ENCODE measurements around the gene MSMB.
"Not testable (repeated sequence)": the region's sequence is repeated elsewhere in the genome, so short reads cannot be mapped to it uniquely, and the experiment has no call there.

The MSMB gene

DNA sequence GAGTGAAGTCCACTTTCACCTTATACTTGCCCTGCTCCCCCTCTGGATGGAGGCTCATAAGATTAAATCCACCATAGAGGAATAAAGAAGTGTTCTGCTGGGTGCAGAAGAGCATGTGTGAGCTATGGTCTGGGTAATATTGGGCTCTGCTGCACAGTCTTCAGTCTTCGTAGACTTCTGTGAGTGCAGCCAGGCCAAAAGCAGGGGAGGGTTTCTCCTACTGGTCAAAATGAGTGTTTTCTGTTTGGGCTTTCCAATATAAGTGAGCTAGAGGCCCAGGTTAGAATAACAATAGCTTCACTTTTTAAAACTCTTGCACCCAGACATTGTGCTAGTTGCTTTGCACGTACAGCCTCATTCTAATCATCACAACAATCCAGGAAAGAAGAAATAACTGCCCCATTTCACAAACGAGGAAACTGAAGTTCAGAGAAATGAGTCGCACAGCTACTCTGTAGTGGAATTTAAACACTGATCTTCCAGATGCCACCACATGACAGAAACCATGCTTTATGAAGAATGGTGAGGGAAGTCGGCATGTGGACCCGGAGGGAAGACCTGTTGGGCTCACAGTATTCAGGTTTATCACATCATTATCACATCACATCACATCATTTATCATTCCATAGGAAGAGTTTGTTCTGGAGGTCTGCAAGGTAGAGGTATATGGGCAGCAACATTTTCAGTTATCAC lies 23.8 kb upstream of the MSMB start:
- no peak for DNase-seq

GRCh38 chr10:46068905-46069304 lies 22.8 kb upstream of the MSMB start:
- DNase-seq, result no peak

- no peak for DNase-seq
Observed at GRCh38 chr10:46068117-46068516, 22.0 kb upstream of the MSMB start.

DNA sequence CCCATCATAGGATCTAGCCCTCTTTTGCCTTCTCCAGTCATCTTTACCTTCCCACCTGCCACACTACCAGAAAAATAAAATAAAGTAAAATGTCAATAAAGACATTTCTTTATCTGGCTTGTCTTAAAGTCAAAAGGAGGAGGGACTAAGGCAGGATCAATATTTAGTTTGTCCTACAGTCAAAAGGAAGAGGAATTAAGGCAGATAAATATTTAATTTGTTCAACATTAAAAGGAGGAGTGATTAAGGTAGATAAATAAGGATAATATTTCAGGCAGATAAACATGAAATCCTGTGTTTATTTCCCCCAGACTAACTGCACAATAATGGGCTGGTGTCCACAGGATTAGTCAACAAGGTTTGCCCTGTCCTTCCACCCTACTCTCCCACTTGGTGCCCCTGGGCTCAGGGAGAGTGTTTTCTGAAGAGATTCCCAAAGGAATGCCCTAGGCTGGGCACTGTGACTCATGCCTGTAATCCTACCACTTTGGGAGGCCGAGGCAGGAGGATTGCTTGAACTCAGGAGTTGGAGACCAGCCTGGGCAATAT lies 18.3 kb upstream of the MSMB start:
- no peak for DNase-seq

- DNase-seq, result no peak
Observed at GRCh38 chr10:46062723-46063428, 16.8 kb upstream of the MSMB start.

- no peak for DNase-seq
Observed at GRCh38 chr10:46060706-46061105, 14.6 kb upstream of the MSMB start.

GRCh38 chr10:46057927-46058326 lies 11.9 kb upstream of the MSMB start:
- not testable (repeated sequence) for DNase-seq

- DNase-seq, result no peak
Observed at GRCh38 chr10:46057038-46057437, 11.0 kb upstream of the MSMB start.

- DNase-seq, result no peak
Observed at GRCh38 chr10:46055771-46056170, 9.7 kb upstream of the MSMB start.

DNA sequence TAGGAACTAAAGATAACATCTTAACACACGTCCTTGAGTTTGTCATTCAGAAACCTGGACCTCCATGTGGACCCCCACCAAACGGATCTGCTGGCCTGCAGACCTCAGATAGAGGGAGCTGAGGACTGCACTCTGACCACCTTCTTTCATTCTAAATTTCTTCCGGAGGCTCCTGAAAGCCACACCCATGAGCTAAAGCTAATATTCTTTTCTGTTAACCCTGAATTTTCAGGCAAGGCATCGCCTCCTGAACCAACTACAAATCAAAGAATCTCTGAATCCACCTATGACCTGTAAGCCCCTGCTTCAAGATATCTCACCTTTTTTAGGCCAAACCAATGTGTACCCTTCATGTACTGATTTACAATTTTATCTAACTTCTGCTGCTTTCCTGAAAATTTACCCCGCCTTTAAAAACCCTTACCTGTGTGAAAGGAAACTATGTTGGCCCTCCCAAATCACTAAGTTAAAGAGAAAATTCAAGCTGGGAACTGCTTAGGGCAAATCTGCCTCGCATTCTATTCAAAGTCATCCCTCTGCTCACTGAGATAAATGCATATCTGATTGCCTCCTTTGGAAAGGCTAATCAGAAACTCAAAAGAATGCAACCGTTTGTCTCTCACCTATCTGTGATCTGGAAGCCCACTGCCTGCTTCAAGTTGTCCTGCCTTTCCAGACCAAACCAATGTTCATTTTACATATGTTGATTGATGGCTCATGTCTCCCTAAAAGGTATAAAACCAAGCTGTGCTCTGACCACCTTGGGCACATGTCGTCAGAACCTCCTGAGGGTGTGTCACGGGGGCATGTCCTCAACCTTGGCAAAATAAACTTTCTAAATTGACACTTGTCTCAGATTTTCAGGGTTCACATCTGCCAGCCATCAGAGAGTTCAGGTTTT lies 7.7 kb upstream of the MSMB start:
- no peak for DNase-seq

DNA sequence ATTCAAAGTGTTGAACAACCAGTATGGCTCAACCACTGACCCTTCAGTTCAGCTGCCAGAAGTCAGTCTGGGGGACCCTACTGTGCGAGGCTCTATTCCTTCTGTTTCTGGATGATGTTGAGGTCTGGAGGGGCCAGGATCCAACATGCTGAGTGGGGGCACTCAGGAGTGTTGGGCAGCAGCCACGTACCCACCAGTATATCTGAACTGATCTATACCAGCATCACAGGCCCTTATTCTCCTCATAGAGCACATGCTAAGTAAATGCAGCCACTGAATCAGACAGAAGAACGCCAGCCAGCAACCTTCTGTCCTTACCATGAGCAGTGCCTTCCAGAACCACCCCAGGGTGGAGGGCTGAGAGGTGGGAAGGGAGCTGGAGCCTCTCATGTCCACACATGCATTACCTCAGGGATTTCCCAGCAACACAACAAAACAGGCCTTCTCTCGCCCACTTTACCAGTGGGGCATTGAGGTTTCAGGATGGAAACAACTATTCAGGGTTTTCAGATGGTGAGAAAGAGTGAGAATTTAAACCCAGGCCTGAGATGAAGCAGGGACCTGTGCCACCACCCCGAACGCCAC lies 6.8 kb upstream of the MSMB start:
- no peak for DNase-seq

DNA sequence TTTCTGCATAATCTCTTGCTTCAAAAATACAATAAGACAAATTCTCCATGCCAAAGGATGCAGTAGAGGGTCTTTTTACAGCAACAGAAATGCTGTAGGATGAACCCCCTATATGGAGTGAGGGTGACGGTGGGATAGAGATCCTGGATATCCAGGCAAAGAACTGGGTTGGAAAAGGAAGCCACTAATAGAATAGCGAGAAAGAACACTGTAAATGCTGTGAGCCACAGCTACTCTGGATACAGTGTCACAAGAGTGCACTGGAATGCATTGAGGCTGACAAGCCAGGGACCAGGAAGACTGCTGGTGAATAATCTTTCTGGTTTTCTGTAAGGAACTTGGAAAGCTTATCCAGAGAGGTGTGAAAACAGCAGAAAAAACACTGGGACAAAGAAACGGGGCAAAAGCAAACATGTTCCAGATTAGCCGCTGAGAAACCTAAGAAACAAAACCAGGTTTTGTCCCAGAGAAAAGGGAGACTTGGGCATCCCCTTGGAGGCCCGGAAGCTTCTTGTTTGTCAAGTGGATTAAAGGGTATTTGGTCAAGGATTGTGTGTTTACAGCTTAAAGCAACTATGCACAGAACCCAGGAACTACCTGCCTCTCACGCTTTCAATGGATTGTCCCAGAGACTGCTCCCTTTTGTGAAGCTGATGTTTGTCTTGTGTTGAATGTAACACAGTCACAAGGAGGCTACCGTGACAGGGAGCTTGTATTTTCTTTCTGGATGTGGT lies 6.2 kb upstream of the MSMB start:
- DNase-seq, result no peak

DNA sequence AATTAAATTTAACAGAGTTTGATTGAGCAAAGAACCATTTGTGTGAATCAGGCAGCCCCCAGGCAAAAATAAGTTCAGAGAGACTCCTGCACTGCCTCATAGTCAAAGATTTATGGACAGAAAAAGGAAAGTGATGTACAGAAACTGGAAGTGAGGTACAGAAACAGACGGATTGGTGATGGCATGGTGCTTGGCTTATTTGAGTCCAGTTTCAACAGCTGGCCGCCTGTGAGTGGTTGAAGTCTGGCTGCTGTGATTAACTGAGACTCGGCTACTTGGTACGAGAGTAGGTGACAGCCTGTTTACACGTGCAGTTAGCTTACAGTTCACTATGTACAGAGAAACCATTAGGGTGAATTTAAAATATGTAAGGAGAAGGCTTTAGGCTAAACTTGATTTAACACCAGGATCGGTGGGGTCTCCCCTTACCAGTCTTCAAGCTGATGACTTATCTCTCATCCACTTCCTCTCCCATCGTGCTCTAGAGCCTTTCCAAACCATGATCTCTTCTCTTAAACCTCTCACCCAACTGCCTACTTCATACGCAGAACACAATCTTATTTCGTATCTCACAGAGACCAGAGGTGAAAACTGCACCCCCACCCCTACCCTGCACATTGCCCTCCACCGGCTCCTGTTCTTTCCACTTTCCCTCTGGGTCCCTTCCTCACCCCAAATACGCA lies 5.0 kb upstream of the MSMB start:
- no peak for DNase-seq

- not testable (repeated sequence) for DNase-seq
Observed at GRCh38 chr10:46049497-46049831, 3.4 kb upstream of the MSMB start.

DNA sequence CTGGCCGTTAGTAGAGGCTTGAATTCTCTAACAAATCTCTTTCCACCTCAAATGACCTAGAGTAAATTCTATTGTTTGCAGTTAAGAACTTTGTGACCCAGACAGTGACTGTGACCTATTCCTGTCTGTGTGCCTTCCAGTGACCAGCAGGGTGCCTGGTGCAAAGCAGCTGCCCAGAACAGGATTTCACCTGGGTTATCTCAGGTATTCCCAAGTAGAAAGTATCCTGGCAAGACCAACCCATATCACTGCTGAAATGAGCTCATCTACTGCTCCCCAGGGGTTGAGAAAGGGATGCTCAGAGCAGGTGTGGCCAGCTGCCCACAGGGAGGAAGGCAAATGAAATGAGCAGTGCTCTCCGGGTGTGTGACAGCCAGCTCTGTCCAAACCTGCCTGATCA lies 2.1 kb upstream of the MSMB start:
- DNase-seq, result no peak

GRCh38 chr10:46042527-46042926 lies 3.5 kb downstream of the MSMB start:
- no peak for DNase-seq

GRCh38 chr10:46040004-46040403 lies 6.1 kb downstream of the MSMB start:
- DNase-seq, result no peak

DNA sequence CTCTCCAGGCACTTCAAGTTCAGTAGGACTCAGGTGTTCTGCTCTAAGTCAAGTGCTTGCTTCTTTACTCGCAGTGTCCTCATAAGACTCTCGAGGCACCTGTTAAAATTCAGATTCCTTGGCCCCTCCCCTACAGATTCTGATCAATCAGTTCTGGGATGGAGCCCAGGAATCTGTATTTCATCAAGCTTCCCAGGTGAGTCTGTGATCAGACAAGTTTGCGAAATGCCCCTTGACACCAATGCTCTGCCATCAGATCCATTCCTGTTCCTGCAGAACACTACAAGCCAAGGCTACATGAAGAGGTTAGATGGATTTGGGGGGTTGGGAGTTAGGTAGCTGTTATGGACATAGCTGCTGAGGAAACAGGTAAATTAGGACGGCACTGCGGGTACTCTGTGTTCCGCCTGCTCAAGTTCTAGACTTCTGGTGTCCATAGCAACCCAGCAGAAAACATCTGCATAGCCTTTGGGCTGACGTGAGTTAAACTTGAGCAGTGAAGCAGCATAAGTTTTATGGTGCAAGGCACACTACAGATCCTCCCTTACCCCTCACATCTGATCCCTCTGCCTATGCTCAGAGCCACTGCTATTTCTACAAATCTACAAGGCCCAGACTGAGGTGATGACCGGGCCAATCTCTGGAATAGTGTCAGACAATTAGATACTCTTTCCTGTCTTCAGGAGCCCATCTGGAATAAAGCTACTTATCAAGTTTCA lies 8.8 kb downstream of the MSMB start:
- DNase-seq, result no peak

GRCh38 chr10:46035923-46036849 lies 9.9 kb downstream of the MSMB start:
- DNase-seq, result no peak

GRCh38 chr10:46033602-46034011 lies 12.5 kb downstream of the MSMB start:
- no peak for DNase-seq
